CD14-positive monocyte (primary cell): ENCODE results near the gene GRIK4. TPM values are rescaled to one million over a fixed set of nuclear protein-coding genes. Genes with fewer than 3 reads are reported as not detected.

Experiments
- DNase-seq, 3 donors: peaks; one replicate each; pipeline ENCODE4 v3.0.0-alpha.2; 2011 to 2022
- H2AFZ ChIP-seq: 2 replicates; pipeline ENCODE4 v1.6.0; 2012; ENCODE audit warnings: mild to moderate bottlenecking, low read depth, low read length, inconsistent platforms; ENCODE audit not compliant: insufficient read depth, poor library complexity, severe bottlenecking
- H3K27ac ChIP-seq, 2 donors: 1 replicate in 1 of 2; 2 replicates in 1 of 2; pipeline ENCODE4 v1.5.1; 2012 to 2013; ENCODE audit warnings: low read length in 2 of 2, control low read depth in 1 of 2, inconsistent platforms in 1 of 2, low read depth in 1 of 2, mild to moderate bottlenecking in 1 of 2
- H3K27me3 ChIP-seq, 2 donors: one replicate each; pipeline versions ENCODE4 v1.6.0 to v1.6.1; 2011 to 2013; ENCODE audit warnings: low read length in 2 of 2; ENCODE audit not compliant: control insufficient read depth in 2 of 2, insufficient read depth in 2 of 2
- H3K36me3 ChIP-seq, 2 donors: replicated peaks in 1 of 2; 1 replicate in 1 of 2; 2 replicates in 1 of 2; pipeline versions ENCODE4 v1.5.1 to v1.6.1; 2012 to 2013; ENCODE audit warnings: low read length in 2 of 2, control low read depth in 1 of 2, inconsistent platforms in 1 of 2, mild to moderate bottlenecking in 1 of 2; ENCODE audit not compliant: insufficient read depth in 2 of 2, control insufficient read depth in 1 of 2
- H3K4me1 ChIP-seq, 2 donors: 1 replicate in 1 of 2; 2 replicates in 1 of 2; pipeline versions ENCODE4 v1.5.1 to v1.6.1; 2012 to 2013; ENCODE audit warnings: low read length in 2 of 2, control low read depth in 1 of 2, inconsistent platforms in 1 of 2, mild to moderate bottlenecking in 1 of 2, moderate library complexity in 1 of 2; ENCODE audit not compliant: insufficient read depth in 2 of 2, control insufficient read depth in 1 of 2
- H3K4me2 ChIP-seq: replicated peaks from 2 replicates; pipeline ENCODE3; 2012; ENCODE audit warnings: low read length, moderate library complexity, mild to moderate bottlenecking; ENCODE audit not compliant: poor library complexity, severe bottlenecking; ENCODE audit errors: extremely low read depth
- H3K4me3 ChIP-seq, 3 experiments: fragments of 200-600 bp in 1 of 3; sonication (generic) in 1 of 3; replicated peaks in 1 of 3; 1 replicate in 2 of 3; 2 replicates in 1 of 3; pipeline ENCODE4 v1.5.1; 2011 to 2013; ENCODE audit warnings: low read length in 3 of 3, mild to moderate bottlenecking in 3 of 3, control low read depth in 2 of 3, low read depth in 2 of 3, inconsistent platforms in 1 of 3, moderate library complexity in 1 of 3
- H3K79me2 ChIP-seq: 2 replicates; pipeline ENCODE4 v1.6.0; 2012; ENCODE audit warnings: mild to moderate bottlenecking, control low read depth, inconsistent platforms, low read length, moderate library complexity; ENCODE audit not compliant: insufficient read depth
- H3K9ac ChIP-seq: 2 replicates; pipeline ENCODE4 v1.6.0; 2017; ENCODE audit warnings: low read length, mild to moderate bottlenecking; ENCODE audit not compliant: insufficient read depth, poor library complexity, severe bottlenecking
- H3K9me3 ChIP-seq, 2 donors: replicated peaks in 1 of 2; 1 replicate in 1 of 2; 2 replicates in 1 of 2; pipeline versions ENCODE4 v1.5.1 to v1.6.1; 2012 to 2013; ENCODE audit warnings: low read length in 2 of 2, control low read depth in 1 of 2; ENCODE audit not compliant: control insufficient read depth in 1 of 2, insufficient read depth in 1 of 2
- H4K20me1 ChIP-seq: 2 replicates; pipeline ENCODE4 v1.6.0; 2012; ENCODE audit warnings: mild to moderate bottlenecking, low read length, control low read depth, moderate library complexity; ENCODE audit not compliant: insufficient read depth
- H3K27ac Mint-ChIP-seq, 7 donors: one replicate each; pipeline ENCODE4 v1.8.0; 2020; ENCODE audit warnings: mild to moderate bottlenecking in 7 of 7, mixed read lengths in 7 of 7, moderate library complexity in 6 of 7, inconsistent platforms in 2 of 7
- H3K27me3 Mint-ChIP-seq, 3 donors: one replicate each; pipeline ENCODE4 v1.8.0; 2021 to 2022; ENCODE audit warnings: low read depth in 3 of 3, mild to moderate bottlenecking in 3 of 3, mixed read lengths in 3 of 3, moderate library complexity in 3 of 3, inconsistent platforms in 1 of 3
- H3K36me3 Mint-ChIP-seq, 2 donors: one replicate each; pipeline ENCODE4 v1.8.0; 2020; ENCODE audit warnings: mixed read lengths in 2 of 2, inconsistent platforms in 1 of 2, mild to moderate bottlenecking in 1 of 2
- H3K4me1 Mint-ChIP-seq: one replicate; pipeline ENCODE4 v1.8.0; 2020; ENCODE audit warnings: mild to moderate bottlenecking, mixed read lengths
- H3K4me3 Mint-ChIP-seq, 2 donors: one replicate each; pipeline ENCODE4 v1.8.0; 2020; ENCODE audit warnings: mild to moderate bottlenecking in 2 of 2, mixed read lengths in 2 of 2, moderate library complexity in 1 of 2
- H3K9me3 Mint-ChIP-seq, 7 donors: one replicate each; pipeline ENCODE4 v1.8.0; 2020 to 2022; ENCODE audit warnings: mixed read lengths in 7 of 7, mild to moderate bottlenecking in 6 of 7, moderate library complexity in 6 of 7, inconsistent platforms in 2 of 7
- CTCF ChIP-seq: fragments of 200-600 bp; IDR thresholded peaks from one replicate; pipeline ENCODE4 v1.8.0; 2022; ENCODE audit warnings: antibody characterized with exemption, mild to moderate bottlenecking
- WGBS: methylation state at CpG from one replicate; pipeline ENCODE4 v1.1.5; 2013; ENCODE audit warnings: missing lambda C conversion rate; ENCODE audit not compliant: insufficient coverage; 5-methylcytosine and 5-hydroxymethylcytosine counted together
- intact Hi-C, 2 donors: fragments of 100-400 bp; cut with micrococcal nuclease; formaldehyde crosslinking; loops; one replicate each; pipeline versions ENCODE4 v1.15.0 to v1.15.1; 2023
- polyA plus RNA-seq, 3 donors: library from polyadenylated mRNA; depleted of rRNA in 1 of 3; unstranded in 2 of 3; stranded (reverse) in 1 of 3; fragments of 300-500 nt in 2 of 3; fragments of >200 nt in 1 of 3; fragmentation: Illumina TruSeq in 2 of 3; gene quantifications; 1 replicate in 2 of 3; 2 replicates in 1 of 3; pipeline ENCODE4 v1.2.3, GENCODE V29; 2012 to 2021

Gene GRIK4
- polyA plus RNA-seq, 3 donors = not detected

DNA sequence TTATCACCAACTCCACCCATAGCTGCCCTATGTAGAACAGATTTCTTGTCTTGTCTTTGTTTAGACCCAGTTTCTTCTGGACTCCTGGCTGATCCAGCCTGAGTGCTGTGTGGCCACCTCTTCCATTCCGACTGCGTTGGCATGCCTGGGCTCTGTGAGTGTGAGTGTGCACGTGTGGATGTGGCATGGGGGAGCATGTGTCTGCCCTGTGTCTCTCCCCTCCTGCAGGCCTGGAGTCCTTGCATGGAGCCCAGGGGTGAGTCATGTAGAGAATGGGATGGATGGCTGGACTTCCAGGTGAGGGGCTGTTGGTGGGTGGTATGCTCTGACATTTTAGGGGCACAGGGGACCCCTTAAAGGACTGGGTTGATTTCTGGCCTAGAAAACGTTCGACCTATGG is 194.7 kb downstream of the GRIK4 start:
- no peak for DNase-seq
- Mint-ChIP-seq H3K9me3 (peaks cover 8 to 26% (median 21%) of the 10 kb centered on the region in 7 donors), H3K27ac (no peak overlapping the region), H3K4me1 (no peaks in the 10 kb centered on the region), H3K36me3 (no peaks in the 10 kb centered on the region), H3K27me3 (peaks cover 3 to 13% (median 8%) of the 10 kb centered on the region in 3 donors), H3K4me3 (no peak overlapping the region)
- Histone ChIP-seq H3K27me3 (no peaks in the 10 kb centered on the region), H4K20me1 (no peaks in the 10 kb centered on the region), H3K4me2 (no peak overlapping the region), H2AFZ (no peak overlapping the region), H3K27ac (no peak overlapping the region), H3K4me1 (no peaks in the 10 kb centered on the region), H3K4me3 (no peak overlapping the region), H3K9ac (no peak overlapping the region), H3K36me3 (no peaks in the 10 kb centered on the region), H3K79me2 (no peaks in the 10 kb centered on the region), H3K9me3 (peaks cover 9 to 24% of the 10 kb centered on the region in 2 donors)
- WGBS = 94% methylated on average over 3 of the region's 5 CpGs
- intact Hi-C loops = no loop called here
- no peak for TF ChIP-seq CTCF

GRCh38 chr11:120707098-120707497 is 195.6 kb downstream of the GRIK4 start:
- Mint-ChIP-seq H3K27ac (no peak overlapping the region), H3K27me3 (peaks cover 3 to 9% (median 8%) of the 10 kb centered on the region in 3 donors), H3K4me3 (no peak overlapping the region), H3K9me3 (peaks cover 8 to 23% (median 21%) of the 10 kb centered on the region in 7 donors), H3K36me3 (no peaks in the 10 kb centered on the region), H3K4me1 (no peaks in the 10 kb centered on the region)
- intact Hi-C loops = no loop called here
- Histone ChIP-seq H3K36me3 (no peaks in the 10 kb centered on the region), H4K20me1 (no peaks in the 10 kb centered on the region), H3K4me1 (no peaks in the 10 kb centered on the region), H3K9ac (no peak overlapping the region), H2AFZ (no peak overlapping the region), H3K4me2 (no peak overlapping the region), H3K9me3 (peaks cover 9 to 24% of the 10 kb centered on the region in 2 donors), H3K4me3 (no peak overlapping the region), H3K27me3 (no peaks in the 10 kb centered on the region), H3K27ac (no peak overlapping the region), H3K79me2 (no peaks in the 10 kb centered on the region)
- DNase-seq = no peak
- WGBS = 93% methylated on average over 4 of the region's 4 CpGs
- no peak for TF ChIP-seq CTCF
